ENCODE results near the gene HK3.

The HK3 gene

GRCh38 chr5:176847148-176847547, 52.0 kb downstream of the HK3 start:
- H3K27ac ChIP-seq = no peak overlapping the region
- TF ChIP-seq CTCF (conservative IDR thresholded peaks at IDR 0.05) (no peak), ZFX (IDR thresholded peaks at IDR 0.05) (no peak)

- no peak overlapping the region for H3K27ac ChIP-seq
- TF ChIP-seq CTCF (conservative IDR thresholded peaks at IDR 0.05) (no peak), ZFX (IDR thresholded peaks at IDR 0.05) (no peak)
These were observed 52.6 kb downstream of the HK3 start for GRCh38 chr5:176846335-176847140.

GRCh38 chr5:176845392-176845713, 53.8 kb downstream of the HK3 start:
- TF ChIP-seq ZFX (IDR thresholded peaks at IDR 0.05) (no peak), CTCF (conservative IDR thresholded peaks at IDR 0.05) (no peak)
- H3K27ac ChIP-seq = no peak overlapping the region

GRCh38 chr5:176844706-176845391, 54.3 kb downstream of the HK3 start:
- no peak for TF ChIP-seq ZFX (IDR thresholded peaks at IDR 0.05)
- TF ChIP-seq CTCF (conservative IDR thresholded peaks at IDR 0.05) = no peak
- H3K27ac ChIP-seq = no peak overlapping the region

GRCh38 chr5:176844281-176844680, 54.9 kb downstream of the HK3 start:
- H3K27ac ChIP-seq = no peak overlapping the region
- TF ChIP-seq ZFX (IDR thresholded peaks at IDR 0.05) (no peak), CTCF (conservative IDR thresholded peaks at IDR 0.05) (no peak)

- TF ChIP-seq ZFX (IDR thresholded peaks at IDR 0.05) (no peak), CTCF (conservative IDR thresholded peaks at IDR 0.05) (no peak)
- no peak overlapping the region for H3K27ac ChIP-seq
These were observed 55.5 kb downstream of the HK3 start for GRCh38 chr5:176843673-176844072.

- TF ChIP-seq CTCF (conservative IDR thresholded peaks at IDR 0.05) (no peak), ZFX (IDR thresholded peaks at IDR 0.05) (no peak)
- no peak overlapping the region for H3K27ac ChIP-seq
These were observed 61.4 kb downstream of the HK3 start for GRCh38 chr5:176837707-176838115.

Data from C4-2B (cell line).